GM19467 (cell line): ENCODE data around the gene KCNIP4.

Source experiments
- ATAC-seq: cut with Tn5 transposase; IDR thresholded peaks from one replicate; pipeline ENCODE4 v1.9.1; 2021; ENCODE audit warnings: mild to moderate bottlenecking, moderate library complexity; ENCODE audit not compliant: unreplicated experiment

Gene KCNIP4

GRCh38 chr4:21856301-21856700 is 92.3 kb downstream of the KCNIP4 start:
- ATAC-seq = no peak

- ATAC-seq = no peak
Measured at GRCh38 chr4:21849077-21849476, 99.5 kb downstream of the KCNIP4 start.

GRCh38 chr4:21848021-21848420 is 100.6 kb downstream of the KCNIP4 start:
- ATAC-seq = no peak

- ATAC-seq = no peak
Measured at GRCh38 chr4:21845663-21846062, 102.9 kb downstream of the KCNIP4 start.

- ATAC-seq = no peak
Measured at GRCh38 chr4:21835712-21836111, 112.9 kb downstream of the KCNIP4 start.

GRCh38 chr4:21830272-21830671 is 118.3 kb downstream of the KCNIP4 start:
- no peak for ATAC-seq

- ATAC-seq = no peak
Measured at GRCh38 chr4:21827575-21827974, 121.0 kb downstream of the KCNIP4 start.

- ATAC-seq = no peak
Measured at GRCh38 chr4:21826071-21826470, 122.5 kb downstream of the KCNIP4 start.

- no peak for ATAC-seq
Measured at GRCh38 chr4:21819086-21819485, 129.5 kb downstream of the KCNIP4 start.

- ATAC-seq = no peak
Measured at GRCh38 chr4:21815651-21816377, 132.8 kb downstream of the KCNIP4 start.

GRCh38 chr4:21811565-21811964 is 137.0 kb downstream of the KCNIP4 start:
- ATAC-seq = no peak

- ATAC-seq = no peak
Measured at GRCh38 chr4:21806991-21807390, 141.6 kb downstream of the KCNIP4 start.

- ATAC-seq = no peak
Measured at GRCh38 chr4:21802406-21802805, 146.2 kb downstream of the KCNIP4 start.

GRCh38 chr4:21801661-21802385 is 146.7 kb downstream of the KCNIP4 start:
- ATAC-seq = no peak

GRCh38 chr4:21795091-21795490 is 153.5 kb downstream of the KCNIP4 start:
- ATAC-seq = no peak

GRCh38 chr4:21792736-21793135 is 155.8 kb downstream of the KCNIP4 start:
- no peak for ATAC-seq

- ATAC-seq = no peak
Measured at GRCh38 chr4:21790438-21791029, 158.0 kb downstream of the KCNIP4 start.

- ATAC-seq = no peak
Measured at GRCh38 chr4:21780148-21780547, 168.4 kb downstream of the KCNIP4 start.

GRCh38 chr4:21778702-21779101 is 169.9 kb downstream of the KCNIP4 start:
- no peak for ATAC-seq

- no peak for ATAC-seq
Measured at GRCh38 chr4:21775703-21776102, 172.9 kb downstream of the KCNIP4 start.

GRCh38 chr4:21769404-21770147 is 179.0 kb downstream of the KCNIP4 start:
- ATAC-seq = no peak
